ENCODE data around the gene NSUN7.

NSUN7 gene

GRCh38 chr4:40755616-40756015 is 5.9 kb downstream of the NSUN7 start:
- no peaks in the 10 kb centered on the region for H3K79me1 ChIP-seq (ENCODE audit: low read depth, low read length)
- H3K4me2 ChIP-seq (ENCODE audit: insufficient read depth, low read length, poor library complexity, severe bottlenecking): no peak overlapping the region
- no peak overlapping the region for H2AFZ ChIP-seq (ENCODE audit: low read length)
- H2BK12ac ChIP-seq (ENCODE audit: low read length): no peak overlapping the region
- H3K27me3 ChIP-seq (ENCODE audit: control insufficient read depth in 3 of 3, insufficient read depth in 3 of 3, low read depth in 1 of 3, low read length in 3 of 3): peaks cover 0 to 13% (median 0%) of the 10 kb centered on the region in 3 experiments
- no peak overlapping the region for H3K18ac ChIP-seq (ENCODE audit: low read length)
- no peak overlapping the region for H3K4me3 ChIP-seq (ENCODE audit: low read length in 2 of 2)
- peaks cover 0 to 5% of the 10 kb centered on the region in 2 donors for H3K36me3 ChIP-seq (replicated peaks in 1 of 2; ENCODE audit: control insufficient read depth in 2 of 2, insufficient read depth in 2 of 2, low read length in 2 of 2)
- H3K4me1 ChIP-seq (ENCODE audit: control insufficient read depth in 2 of 2, insufficient read depth in 1 of 2, low read depth in 1 of 2, low read length in 2 of 2): peaks cover 2 to 3% of the 10 kb centered on the region in 2 donors
- H3K27ac ChIP-seq (replicated peaks; ENCODE audit: low read length): no peak overlapping the region
- no peak overlapping the region for H3K23ac ChIP-seq (ENCODE audit: low read depth, low read length, poor library complexity)
- H2BK120ac ChIP-seq (ENCODE audit: low read depth, low read length): no peak overlapping the region
- no peak overlapping the region for H2BK5ac ChIP-seq (ENCODE audit: low read length)
- H2AK5ac ChIP-seq (ENCODE audit: low read depth, low read length): no peak overlapping the region
- no peak overlapping the region for H3K14ac ChIP-seq (ENCODE audit: low read length)
- no peak overlapping the region for H4K91ac ChIP-seq (ENCODE audit: low read depth, low read length, poor library complexity)
- H3K9me3 ChIP-seq (replicated peaks in 1 of 2; ENCODE audit: control insufficient read depth in 2 of 2, insufficient read depth in 1 of 2, low read depth in 1 of 2, low read length in 2 of 2): peaks cover 0 to 2% of the 10 kb centered on the region in 2 donors
- no peak overlapping the region for H4K8ac ChIP-seq (ENCODE audit: low read depth, low read length)
- no peak overlapping the region for H3K9ac ChIP-seq (ENCODE audit: low read depth, low read length, poor library complexity)
- no peak overlapping the region for H3K4ac ChIP-seq (ENCODE audit: low read length)
- no peak for DNase-seq (ENCODE audit: low spot score)
- no CpG with 5 or more reads among the region's 4 CpGs for WGBS, 2 donors (ENCODE audit: extremely low coverage in 2 of 2, insufficient read length in 2 of 2, insufficient replicate concordance in 1 of 2)
- no peak overlapping the region for H2BK15ac ChIP-seq (ENCODE audit: low read length)

GRCh38 chr4:40763228-40763716 is 13.5 kb downstream of the NSUN7 start:
- H3K14ac ChIP-seq (ENCODE audit: low read length): no peak overlapping the region
- H3K4ac ChIP-seq (ENCODE audit: low read length): no peak overlapping the region
- no peak overlapping the region for H2BK15ac ChIP-seq (ENCODE audit: low read length)
- no peak overlapping the region for H2AK5ac ChIP-seq (ENCODE audit: low read depth, low read length)
- H2BK12ac ChIP-seq (ENCODE audit: low read length): no peak overlapping the region
- H4K8ac ChIP-seq (ENCODE audit: low read depth, low read length): no peak overlapping the region
- no peak overlapping the region for H4K91ac ChIP-seq (ENCODE audit: low read depth, low read length, poor library complexity)
- no peak overlapping the region for H3K27ac ChIP-seq (replicated peaks; ENCODE audit: low read length)
- no peaks in the 10 kb centered on the region for H3K79me1 ChIP-seq (ENCODE audit: low read depth, low read length)
- H3K9ac ChIP-seq (ENCODE audit: low read depth, low read length, poor library complexity): no peak overlapping the region
- no peaks in the 10 kb centered on the region for H3K9me3 ChIP-seq (replicated peaks in 1 of 2; ENCODE audit: control insufficient read depth in 2 of 2, insufficient read depth in 1 of 2, low read depth in 1 of 2, low read length in 2 of 2)
- WGBS, 2 donors (ENCODE audit: extremely low coverage in 2 of 2, insufficient read length in 2 of 2, insufficient replicate concordance in 1 of 2): no CpG with 5 or more reads among the region's 3 CpGs
- no peak overlapping the region for H3K18ac ChIP-seq (ENCODE audit: low read length)
- no peak for DNase-seq (ENCODE audit: low spot score)
- H3K36me3 ChIP-seq (replicated peaks in 1 of 2; ENCODE audit: control insufficient read depth in 2 of 2, insufficient read depth in 2 of 2, low read length in 2 of 2): peaks cover 0 to 3% of the 10 kb centered on the region in 2 donors
- H3K23ac ChIP-seq (ENCODE audit: low read depth, low read length, poor library complexity): no peak overlapping the region
- H2AFZ ChIP-seq (ENCODE audit: low read length): no peak overlapping the region
- H2BK120ac ChIP-seq (ENCODE audit: low read depth, low read length): no peak overlapping the region
- no peaks in the 10 kb centered on the region for H3K4me1 ChIP-seq (ENCODE audit: control insufficient read depth in 2 of 2, insufficient read depth in 1 of 2, low read depth in 1 of 2, low read length in 2 of 2)
- no peak overlapping the region for H3K4me2 ChIP-seq (ENCODE audit: insufficient read depth, low read length, poor library complexity, severe bottlenecking)
- no peak overlapping the region for H2BK5ac ChIP-seq (ENCODE audit: low read length)
- no peaks in the 10 kb centered on the region for H3K27me3 ChIP-seq (ENCODE audit: control insufficient read depth in 3 of 3, insufficient read depth in 3 of 3, low read depth in 1 of 3, low read length in 3 of 3)
- H3K4me3 ChIP-seq (ENCODE audit: low read length in 2 of 2): no peak overlapping the region

GRCh38 chr4:40769266-40769665 is 19.5 kb downstream of the NSUN7 start:
- no peak overlapping the region for H4K8ac ChIP-seq (ENCODE audit: low read depth, low read length)
- H2BK120ac ChIP-seq (ENCODE audit: low read depth, low read length): no peak overlapping the region
- H2AFZ ChIP-seq (ENCODE audit: low read length): no peak overlapping the region
- H3K36me3 ChIP-seq (replicated peaks in 1 of 2; ENCODE audit: control insufficient read depth in 2 of 2, insufficient read depth in 2 of 2, low read length in 2 of 2): peaks cover 0 to 4% of the 10 kb centered on the region in 2 donors
- no peaks in the 10 kb centered on the region for H3K79me1 ChIP-seq (ENCODE audit: low read depth, low read length)
- H2BK15ac ChIP-seq (ENCODE audit: low read length): no peak overlapping the region
- no peak for DNase-seq (ENCODE audit: low spot score)
- no peaks in the 10 kb centered on the region for H3K27me3 ChIP-seq (ENCODE audit: control insufficient read depth in 3 of 3, insufficient read depth in 3 of 3, low read depth in 1 of 3, low read length in 3 of 3)
- no peaks in the 10 kb centered on the region for H3K4me1 ChIP-seq (ENCODE audit: control insufficient read depth in 2 of 2, insufficient read depth in 1 of 2, low read depth in 1 of 2, low read length in 2 of 2)
- no peak overlapping the region for H2BK12ac ChIP-seq (ENCODE audit: low read length)
- H3K14ac ChIP-seq (ENCODE audit: low read length): no peak overlapping the region
- H2AK5ac ChIP-seq (ENCODE audit: low read depth, low read length): no peak overlapping the region
- no peak overlapping the region for H4K91ac ChIP-seq (ENCODE audit: low read depth, low read length, poor library complexity)
- no peak overlapping the region for H3K27ac ChIP-seq (replicated peaks; ENCODE audit: low read length)
- no peaks in the 10 kb centered on the region for H3K9me3 ChIP-seq (replicated peaks in 1 of 2; ENCODE audit: control insufficient read depth in 2 of 2, insufficient read depth in 1 of 2, low read depth in 1 of 2, low read length in 2 of 2)
- no peak overlapping the region for H3K4me2 ChIP-seq (ENCODE audit: insufficient read depth, low read length, poor library complexity, severe bottlenecking)
- no CpG with 5 or more reads among the region's 1 CpG for WGBS, 2 donors (ENCODE audit: extremely low coverage in 2 of 2, insufficient read length in 2 of 2, insufficient replicate concordance in 1 of 2)
- no peak overlapping the region for H3K23ac ChIP-seq (ENCODE audit: low read depth, low read length, poor library complexity)
- no peak overlapping the region for H3K18ac ChIP-seq (ENCODE audit: low read length)
- H2BK5ac ChIP-seq (ENCODE audit: low read length): no peak overlapping the region
- H3K4me3 ChIP-seq (ENCODE audit: low read length in 2 of 2): no peak overlapping the region
- H3K4ac ChIP-seq (ENCODE audit: low read length): no peak overlapping the region
- no peak overlapping the region for H3K9ac ChIP-seq (ENCODE audit: low read depth, low read length, poor library complexity)

GRCh38 chr4:40778090-40778489 is 28.3 kb downstream of the NSUN7 start:
- H2AFZ ChIP-seq (ENCODE audit: low read length): no peak overlapping the region
- H3K4me2 ChIP-seq (ENCODE audit: insufficient read depth, low read length, poor library complexity, severe bottlenecking): no peak overlapping the region
- no peak overlapping the region for H4K8ac ChIP-seq (ENCODE audit: low read depth, low read length)
- WGBS, 2 donors (ENCODE audit: extremely low coverage in 2 of 2, insufficient read length in 2 of 2, insufficient replicate concordance in 1 of 2): no CpG with 5 or more reads among the region's 1 CpG
- no peaks in the 10 kb centered on the region for H3K79me1 ChIP-seq (ENCODE audit: low read depth, low read length)
- no peak for DNase-seq (ENCODE audit: low spot score)
- no peak overlapping the region for H3K18ac ChIP-seq (ENCODE audit: low read length)
- H2BK5ac ChIP-seq (ENCODE audit: low read length): no peak overlapping the region
- no peak overlapping the region for H3K4me3 ChIP-seq (ENCODE audit: low read length in 2 of 2)
- no peak overlapping the region for H3K14ac ChIP-seq (ENCODE audit: low read length)
- no peak overlapping the region for H3K4ac ChIP-seq (ENCODE audit: low read length)
- no peak overlapping the region for H3K23ac ChIP-seq (ENCODE audit: low read depth, low read length, poor library complexity)
- no peak overlapping the region for H2BK120ac ChIP-seq (ENCODE audit: low read depth, low read length)
- peaks cover 0 to 6% of the 10 kb centered on the region in 2 donors for H3K36me3 ChIP-seq (replicated peaks in 1 of 2; ENCODE audit: control insufficient read depth in 2 of 2, insufficient read depth in 2 of 2, low read length in 2 of 2)
- H3K9ac ChIP-seq (ENCODE audit: low read depth, low read length, poor library complexity): no peak overlapping the region
- H4K91ac ChIP-seq (ENCODE audit: low read depth, low read length, poor library complexity): no peak overlapping the region
- H3K27ac ChIP-seq (replicated peaks; ENCODE audit: low read length): no peak overlapping the region
- peaks cover 0 to 4% of the 10 kb centered on the region in 2 donors for H3K9me3 ChIP-seq (replicated peaks in 1 of 2; ENCODE audit: control insufficient read depth in 2 of 2, insufficient read depth in 1 of 2, low read depth in 1 of 2, low read length in 2 of 2)
- H2BK15ac ChIP-seq (ENCODE audit: low read length): no peak overlapping the region
- no peak overlapping the region for H2AK5ac ChIP-seq (ENCODE audit: low read depth, low read length)
- no peak overlapping the region for H2BK12ac ChIP-seq (ENCODE audit: low read length)
- H3K27me3 ChIP-seq (ENCODE audit: control insufficient read depth in 3 of 3, insufficient read depth in 3 of 3, low read depth in 1 of 3, low read length in 3 of 3): no peaks in the 10 kb centered on the region
- H3K4me1 ChIP-seq (ENCODE audit: control insufficient read depth in 2 of 2, insufficient read depth in 1 of 2, low read depth in 1 of 2, low read length in 2 of 2): no peaks in the 10 kb centered on the region
